GM12891 (cell line): Measurements from ENCODE around the gene ACSM2B.

ENCODE experiments used
- POLR2A ChIP-seq: IDR thresholded peaks from 2 replicates; pipeline ENCODE4 v1.6.1; 2011; ENCODE audit warnings: low read depth, low read length, control low read depth
- POU2F2 ChIP-seq: IDR thresholded peaks from 2 replicates; pipeline ENCODE4 v1.6.1; 2011; ENCODE audit warnings: low read depth, mild to moderate bottlenecking, control low read depth, low read length, moderate library complexity

- TF ChIP-seq POLR2A (no peak), POU2F2 (no peak)
Observed at GRCh38 chr16:20610892-20611349, 34.8 kb upstream of the ACSM2B start.
